ENCODE data around the gene GPR18.
"Not testable (repeated sequence)": the region's sequence is repeated elsewhere in the genome, so short reads cannot be mapped to it uniquely, and the experiment has no call there.

The GPR18 gene

DNA sequence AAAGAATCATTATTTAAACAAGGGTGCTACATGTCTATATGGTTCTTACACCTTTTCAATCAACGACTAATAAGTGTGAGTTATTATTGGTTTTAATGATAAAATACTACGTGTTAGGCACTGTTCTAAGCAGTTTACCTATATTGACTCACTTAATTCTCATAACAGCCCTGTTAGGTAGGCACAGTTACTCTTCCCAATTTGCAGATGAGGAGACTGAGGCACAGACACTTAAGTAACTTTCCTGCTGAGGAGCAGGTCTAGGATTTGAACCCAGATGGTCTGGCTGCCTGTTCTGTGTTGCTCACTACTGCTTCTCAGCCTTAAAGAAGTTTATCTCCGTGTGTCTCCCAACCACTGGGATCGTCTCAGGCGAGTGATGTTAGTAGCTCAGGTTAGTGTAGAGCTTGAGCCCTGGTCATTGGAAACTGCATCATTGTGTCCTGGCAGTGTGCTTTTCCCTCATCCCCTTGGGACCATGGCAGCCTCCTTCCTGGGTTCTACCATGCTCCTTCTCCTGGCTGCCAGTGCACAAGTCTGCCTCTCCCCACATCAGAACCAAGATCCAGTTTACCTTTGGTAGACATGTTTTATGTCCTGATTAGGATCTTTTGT lies 46.7 kb downstream of the GPR18 start:
- no peak for DNase-seq (ENCODE audit: low read depth in 1 of 2, low spot score in 1 of 2)
- Histone ChIP-seq H3K27me3 (ENCODE audit: insufficient read depth, poor library complexity, severe bottlenecking) (no peaks in the 10 kb centered on the region), H3K4me3 (replicated peaks; ENCODE audit: insufficient read depth, low read length) (no peak overlapping the region), H3K27ac (replicated peaks) (no peak overlapping the region)
- TF ChIP-seq, protein P1, sequence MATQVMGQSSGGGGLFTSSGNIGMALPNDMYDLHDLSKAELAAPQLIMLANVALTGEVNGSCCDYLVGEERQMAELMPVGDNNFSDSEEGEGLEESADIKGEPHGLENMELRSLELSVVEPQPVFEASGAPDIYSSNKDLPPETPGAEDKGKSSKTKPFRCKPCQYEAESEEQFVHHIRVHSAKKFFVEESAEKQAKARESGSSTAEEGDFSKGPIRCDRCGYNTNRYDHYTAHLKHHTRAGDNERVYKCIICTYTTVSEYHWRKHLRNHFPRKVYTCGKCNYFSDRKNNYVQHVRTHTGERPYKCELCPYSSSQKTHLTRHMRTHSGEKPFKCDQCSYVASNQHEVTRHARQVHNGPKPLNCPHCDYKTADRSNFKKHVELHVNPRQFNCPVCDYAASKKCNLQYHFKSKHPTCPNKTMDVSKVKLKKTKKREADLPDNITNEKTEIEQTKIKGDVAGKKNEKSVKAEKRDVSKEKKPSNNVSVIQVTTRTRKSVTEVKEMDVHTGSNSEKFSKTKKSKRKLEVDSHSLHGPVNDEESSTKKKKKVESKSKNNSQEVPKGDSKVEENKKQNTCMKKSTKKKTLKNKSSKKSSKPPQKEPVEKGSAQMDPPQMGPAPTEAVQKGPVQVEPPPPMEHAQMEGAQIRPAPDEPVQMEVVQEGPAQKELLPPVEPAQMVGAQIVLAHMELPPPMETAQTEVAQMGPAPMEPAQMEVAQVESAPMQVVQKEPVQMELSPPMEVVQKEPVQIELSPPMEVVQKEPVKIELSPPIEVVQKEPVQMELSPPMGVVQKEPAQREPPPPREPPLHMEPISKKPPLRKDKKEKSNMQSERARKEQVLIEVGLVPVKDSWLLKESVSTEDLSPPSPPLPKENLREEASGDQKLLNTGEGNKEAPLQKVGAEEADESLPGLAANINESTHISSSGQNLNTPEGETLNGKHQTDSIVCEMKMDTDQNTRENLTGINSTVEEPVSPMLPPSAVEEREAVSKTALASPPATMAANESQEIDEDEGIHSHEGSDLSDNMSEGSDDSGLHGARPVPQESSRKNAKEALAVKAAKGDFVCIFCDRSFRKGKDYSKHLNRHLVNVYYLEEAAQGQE (IDR thresholded peaks at IDR 0.05; ENCODE audit: insufficient replicate concordance, low read depth) = no peak
- TF ChIP-seq GABPA (IDR thresholded peaks at IDR 0.05; ENCODE audit: low read depth) = no peak
- TF ChIP-seq SPI1 (IDR thresholded peaks at IDR 0.05; ENCODE audit: borderline replicate concordance, low read depth) = no peak
- TF ChIP-seq CTCF (IDR thresholded peaks at IDR 0.05; ENCODE audit: insufficient read depth, low read length) = no peak
- no peak for TF ChIP-seq POLR2AphosphoS5 (IDR thresholded peaks at IDR 0.05; ENCODE audit: low read depth)

DNA sequence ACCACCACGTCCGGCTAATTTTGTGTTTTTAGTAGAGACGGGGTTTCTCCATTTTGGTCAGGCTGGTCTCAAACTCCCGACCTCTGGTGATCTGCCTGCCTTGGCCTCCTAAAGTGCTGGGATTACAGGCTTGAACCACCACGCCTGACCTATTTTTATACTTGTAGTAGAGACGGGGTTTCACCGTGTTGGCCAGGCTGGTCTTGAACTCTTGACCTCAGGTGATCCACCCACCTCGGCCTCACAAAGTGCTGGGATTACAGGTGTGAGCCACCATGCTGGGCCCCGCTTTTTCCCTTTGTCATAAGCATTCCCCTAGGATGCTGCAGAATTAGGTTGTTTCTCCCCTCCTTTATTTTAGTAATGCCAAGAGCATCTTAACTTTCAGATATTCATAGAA lies 47.6 kb downstream of the GPR18 start:
- not testable (repeated sequence) for H3K4me3 ChIP-seq (replicated peaks; ENCODE audit: insufficient read depth, low read length); DNase-seq (ENCODE audit: low read depth in 1 of 2, low spot score in 1 of 2); H3K27me3 ChIP-seq (ENCODE audit: insufficient read depth, poor library complexity, severe bottlenecking); H3K27ac ChIP-seq (replicated peaks)

- no peak overlapping the region for H3K4me3 ChIP-seq (replicated peaks; ENCODE audit: insufficient read depth, low read length)
- H3K27me3 ChIP-seq (ENCODE audit: insufficient read depth, poor library complexity, severe bottlenecking) = no peaks in the 10 kb centered on the region
- TF ChIP-seq CTCF (IDR thresholded peaks at IDR 0.05; ENCODE audit: insufficient read depth, low read length) (no peak), GABPA (IDR thresholded peaks at IDR 0.05; ENCODE audit: low read depth) (no peak), POLR2AphosphoS5 (IDR thresholded peaks at IDR 0.05; ENCODE audit: low read depth) (no peak), SPI1 (IDR thresholded peaks at IDR 0.05; ENCODE audit: borderline replicate concordance, low read depth) (no peak)
- TF ChIP-seq, protein P1 (IDR thresholded peaks at IDR 0.05; ENCODE audit: insufficient replicate concordance, low read depth) = no peak
- no peak for DNase-seq (ENCODE audit: low read depth in 1 of 2, low spot score in 1 of 2)
- H3K27ac ChIP-seq (replicated peaks) = no peak overlapping the region
Measured at GRCh38 chr13:99208845-99209527, 49.2 kb downstream of the GPR18 start.

DNA sequence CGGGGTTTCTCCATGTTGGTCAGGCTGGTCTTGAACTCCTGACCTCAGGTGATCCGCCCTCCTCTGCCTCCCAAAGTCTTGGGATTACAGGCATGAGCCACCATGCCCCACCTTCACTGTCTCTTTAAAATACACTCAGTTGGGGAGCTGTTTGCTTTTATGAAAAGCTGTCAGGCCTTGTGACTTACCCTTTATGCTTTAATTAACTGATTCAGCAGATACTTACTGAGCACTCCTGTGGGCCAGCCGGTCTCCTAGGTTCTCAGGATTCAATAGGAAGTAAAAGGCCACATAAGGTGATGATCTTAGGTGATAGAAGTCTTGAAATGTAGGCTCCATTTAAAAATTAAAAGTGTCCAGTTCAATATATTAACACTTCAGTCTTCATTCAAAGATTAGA lies 50.0 kb downstream of the GPR18 start:
- TF ChIP-seq SPI1 (IDR thresholded peaks at IDR 0.05; ENCODE audit: borderline replicate concordance, low read depth) (no peak), CTCF (IDR thresholded peaks at IDR 0.05; ENCODE audit: insufficient read depth, low read length) (no peak), GABPA (IDR thresholded peaks at IDR 0.05; ENCODE audit: low read depth) (no peak)
- TF ChIP-seq, protein P1 (IDR thresholded peaks at IDR 0.05; ENCODE audit: insufficient replicate concordance, low read depth) = no peak
- H3K27ac ChIP-seq (replicated peaks) = no peak overlapping the region
- H3K27me3 ChIP-seq (ENCODE audit: insufficient read depth, poor library complexity, severe bottlenecking) = no peaks in the 10 kb centered on the region
- DNase-seq (ENCODE audit: low read depth in 1 of 2, low spot score in 1 of 2) = no peak
- H3K4me3 ChIP-seq (replicated peaks; ENCODE audit: insufficient read depth, low read length) = no peak overlapping the region
